HUDEP-2 (cell line): ENCODE results near the gene PCYOX1L.
"Not testable (repeated sequence)": the region's sequence is repeated elsewhere in the genome, so short reads cannot be mapped to it uniquely, and the experiment has no call there.

Experiments
- DNase-seq, 76 experiments: peaks; one replicate each; lab custom pipeline; 2025; ENCODE audit not compliant: unreplicated experiment in 76 of 76; lab: John Stamatoyannopoulos, UW

PCYOX1L gene

DNA sequence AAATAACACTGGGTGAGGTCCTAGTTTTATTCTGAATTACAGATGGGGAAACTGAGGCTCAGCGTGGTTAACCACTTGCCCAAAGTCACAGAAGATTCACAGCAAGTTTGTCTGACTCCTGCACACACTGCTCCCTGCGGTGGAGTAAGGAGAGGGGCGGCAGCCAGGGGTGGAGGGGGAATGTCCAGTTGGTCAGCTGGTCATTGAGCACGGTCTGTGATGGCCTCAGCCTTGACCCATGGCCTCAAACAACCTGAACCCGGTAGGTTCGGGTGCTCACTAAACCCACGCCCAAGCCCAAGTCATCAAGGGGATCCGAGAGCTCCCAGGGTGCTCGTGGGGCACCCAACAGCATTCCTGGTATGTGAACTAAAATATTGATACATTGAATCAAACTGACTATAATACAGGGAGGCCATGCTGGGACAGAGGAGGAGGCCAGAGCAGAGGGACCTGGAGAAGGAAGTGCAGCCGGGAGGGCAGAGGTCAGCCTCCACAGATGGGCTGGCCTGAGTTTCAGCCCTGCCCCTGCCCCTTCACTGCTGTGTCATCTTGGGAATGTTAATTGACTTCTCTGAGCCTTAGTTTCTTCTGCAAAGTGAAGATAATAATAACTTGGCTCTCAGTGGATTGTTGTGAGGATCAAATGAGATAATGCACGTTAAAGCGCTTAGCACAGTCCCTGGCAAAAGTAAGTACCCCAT is 24.8 kb downstream of the PCYOX1L start:
- DNase-seq = no peak

DNA sequence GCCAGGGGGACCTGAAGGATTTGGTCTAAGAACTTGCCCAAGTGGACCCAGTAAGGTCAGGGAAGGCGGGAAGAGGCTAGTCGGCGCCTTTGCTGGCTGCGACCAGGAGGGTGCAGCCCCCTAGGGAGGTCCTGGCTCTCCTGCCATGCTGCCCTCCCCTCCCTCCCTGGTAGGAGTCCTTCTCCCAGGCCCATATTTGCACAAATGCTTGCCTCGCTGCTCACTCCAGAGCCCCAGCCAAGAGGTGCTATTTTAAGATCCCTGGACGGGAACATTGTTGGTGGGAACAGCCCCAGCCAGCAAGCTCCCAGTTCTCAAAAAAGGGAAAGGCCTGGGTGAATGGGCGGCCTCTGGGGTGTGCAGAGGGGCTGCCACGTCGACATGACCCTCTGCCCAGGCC is 25.6 kb downstream of the PCYOX1L start:
- no peak for DNase-seq

DNA sequence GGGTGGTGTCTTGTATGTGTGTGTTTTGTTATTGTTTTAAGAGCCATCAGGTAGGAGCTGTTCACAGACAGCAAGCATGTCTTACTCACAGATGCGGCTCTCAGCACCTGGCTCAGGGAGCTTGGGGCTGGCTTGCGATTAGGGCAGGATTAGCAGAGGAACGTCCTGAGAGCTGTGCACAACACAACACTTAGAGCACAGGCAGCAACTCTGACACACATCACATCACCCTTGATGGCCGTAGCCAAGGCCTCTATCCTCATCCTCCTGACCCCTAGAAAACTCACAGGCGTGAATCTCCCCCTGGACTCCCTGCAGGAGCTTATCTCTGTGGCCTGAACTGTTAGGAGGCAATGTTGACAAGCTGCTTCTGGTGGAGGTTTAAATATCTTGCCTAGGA is 28.3 kb downstream of the PCYOX1L start:
- no peak for DNase-seq

DNA sequence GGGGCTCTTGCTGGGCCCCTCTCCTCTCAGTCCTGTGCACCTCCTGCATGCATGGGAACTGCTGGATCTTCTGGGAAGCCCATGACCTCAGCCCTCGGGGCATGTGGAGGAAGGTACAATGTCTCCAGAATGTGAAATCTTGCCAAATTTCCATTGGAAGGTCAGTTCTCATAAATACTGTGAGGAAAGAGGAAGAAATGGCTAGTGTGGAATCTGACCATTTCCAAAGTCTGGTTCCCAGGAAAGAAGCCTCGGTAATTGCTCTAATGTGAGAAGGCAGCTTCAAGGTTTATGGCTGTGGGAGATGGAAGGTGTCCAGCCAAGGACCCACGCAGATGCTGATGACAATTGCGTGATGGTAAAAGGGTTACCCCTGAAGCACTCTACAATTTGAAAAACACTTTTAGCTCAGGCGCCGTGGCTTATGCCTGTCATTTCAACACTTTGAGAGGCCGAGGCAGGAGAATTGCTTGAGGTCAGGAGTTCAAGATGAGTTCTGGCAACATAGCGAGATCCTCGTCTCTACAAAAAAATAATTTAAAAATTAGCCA is 29.3 kb downstream of the PCYOX1L start:
- DNase-seq = no peak

GRCh38 chr5:149387982-149388381 is 30.1 kb downstream of the PCYOX1L start:
- no peak for DNase-seq

DNA sequence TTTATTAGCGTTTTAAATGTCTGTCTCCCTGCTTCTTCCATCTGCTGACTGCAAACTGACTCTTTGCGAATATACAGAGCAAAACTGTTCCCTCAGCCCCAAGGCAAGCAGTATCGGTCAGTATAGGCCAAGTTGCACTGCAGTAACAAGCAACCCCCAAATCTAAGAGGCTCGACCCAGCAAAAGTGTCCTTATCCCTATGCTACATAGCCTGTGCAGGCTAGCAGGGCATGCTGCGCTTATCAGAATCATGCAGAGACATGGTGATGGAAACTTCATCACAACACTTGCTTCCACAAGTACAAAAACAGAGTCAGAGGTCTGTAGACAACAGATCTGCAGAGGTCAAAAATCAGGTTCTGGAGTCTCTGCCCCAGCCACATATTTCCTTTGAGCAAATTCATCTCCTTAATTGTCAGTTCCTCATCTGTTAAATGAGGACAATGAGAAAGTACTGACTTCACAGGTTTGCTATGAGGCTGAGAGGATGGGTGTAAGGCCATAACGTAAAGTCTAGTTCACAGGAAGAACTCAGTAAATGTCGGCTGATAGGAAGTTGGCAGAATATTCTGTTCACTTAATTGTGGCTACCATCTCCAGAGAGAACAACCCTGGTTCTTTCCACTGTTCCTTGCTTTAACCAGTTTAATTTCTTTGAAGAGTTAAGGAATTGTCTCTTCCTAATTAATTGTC is 30.8 kb downstream of the PCYOX1L start:
- DNase-seq = peak in 1 of 76 experiments; percentile 1

DNA sequence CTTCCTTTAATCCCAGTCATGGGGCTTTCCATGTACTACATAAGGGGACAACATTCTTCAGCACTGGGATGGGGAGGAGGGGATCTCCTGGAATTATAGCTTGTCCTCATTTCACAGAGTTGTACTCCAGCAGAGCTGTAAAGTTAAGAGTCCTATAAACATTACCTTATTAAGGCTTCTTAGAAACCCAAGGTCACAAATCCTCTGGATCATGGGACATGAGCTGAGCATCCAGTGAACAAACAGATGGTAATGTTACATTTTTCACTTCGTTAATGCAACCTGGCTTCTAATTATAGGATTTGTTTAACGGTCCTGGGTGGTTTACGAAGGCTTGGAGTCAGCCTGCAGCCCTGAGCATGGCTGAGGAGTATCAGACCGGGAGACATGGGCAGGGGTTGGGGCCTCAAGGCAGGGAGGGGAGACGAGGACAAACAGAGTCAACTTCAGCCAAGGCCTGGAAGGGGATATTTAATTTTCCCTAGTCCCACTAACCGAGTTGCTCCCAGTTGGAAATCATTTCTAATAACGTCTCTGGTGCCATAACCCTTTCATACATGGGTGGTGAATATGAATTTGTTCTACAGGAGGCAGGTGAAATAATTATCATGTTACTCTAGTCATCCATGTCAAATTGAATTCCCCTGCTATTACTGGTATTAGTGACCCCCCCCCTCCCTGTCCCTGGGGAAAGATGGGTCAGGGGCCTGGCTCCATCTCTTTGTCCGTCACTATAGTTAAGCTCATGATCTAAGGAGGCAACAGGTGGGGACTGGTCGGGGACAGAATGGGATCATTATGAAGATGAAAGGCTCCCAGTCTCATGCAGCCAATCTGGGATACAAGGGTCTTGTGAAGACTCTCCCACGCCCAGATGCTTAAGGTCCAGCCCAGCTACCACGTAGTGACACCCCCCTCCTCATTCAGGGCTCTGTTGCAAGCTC is 32.0 kb downstream of the PCYOX1L start:
- no peak for DNase-seq

DNA sequence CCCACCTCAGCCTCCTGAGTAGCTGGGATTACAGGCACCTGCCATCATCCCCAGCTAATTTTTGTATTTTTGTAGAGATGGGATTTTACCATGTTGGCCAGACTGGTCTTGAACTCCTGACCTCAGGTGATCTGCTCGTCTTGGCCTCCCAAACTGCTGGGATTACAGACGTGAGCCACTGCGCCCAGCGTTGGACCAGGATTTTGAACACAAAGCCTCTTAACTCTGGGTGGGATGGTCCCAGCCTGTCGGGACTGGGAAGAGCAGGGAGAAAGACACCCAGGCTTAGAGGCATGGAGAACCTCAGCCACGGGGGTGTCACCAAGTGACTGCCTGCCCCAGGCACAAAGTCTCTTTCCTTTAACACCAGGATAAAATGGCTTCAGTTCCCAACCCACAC is 33.2 kb downstream of the PCYOX1L start:
- DNase-seq = not testable (repeated sequence)

DNA sequence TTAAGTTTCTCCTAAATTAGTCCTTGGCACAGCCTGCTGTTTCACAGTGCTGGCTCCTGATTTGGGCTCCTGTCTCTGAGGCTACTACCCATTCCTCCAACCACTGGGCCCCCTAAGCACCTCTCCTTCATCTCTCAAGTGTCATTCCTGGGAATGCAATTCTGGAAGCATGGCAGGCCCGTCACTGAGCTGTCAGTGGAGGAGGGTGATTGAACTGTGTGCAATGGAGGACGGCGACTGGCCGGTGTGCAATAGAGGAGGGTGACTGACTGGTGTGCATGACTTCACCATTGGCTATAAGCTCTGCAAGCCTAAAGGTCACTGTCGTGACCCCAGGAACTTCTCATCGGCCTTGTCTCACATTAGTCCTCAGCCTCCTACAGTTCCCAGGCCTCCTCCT is 33.7 kb downstream of the PCYOX1L start:
- DNase-seq = no peak

DNA sequence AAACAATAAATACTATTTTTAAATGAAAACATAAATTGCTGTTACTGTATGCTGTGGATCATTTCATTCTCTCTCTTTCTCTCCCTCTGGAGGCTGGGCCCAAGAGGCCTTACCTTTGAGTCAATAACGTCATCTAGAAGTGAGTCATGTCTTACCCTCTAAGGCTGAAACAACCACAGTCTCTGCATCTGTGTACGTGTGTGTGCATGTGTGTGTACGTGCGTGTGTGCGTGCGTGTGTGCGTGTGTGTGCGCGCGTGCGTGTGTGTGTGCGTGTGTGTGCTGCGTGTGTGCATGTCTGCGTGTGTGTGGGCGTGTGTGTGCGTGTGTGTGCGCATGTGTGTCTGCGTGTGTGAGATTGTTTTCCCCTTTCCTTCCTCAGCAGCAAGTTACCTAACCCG is 34.9 kb downstream of the PCYOX1L start:
- no peak for DNase-seq

DNA sequence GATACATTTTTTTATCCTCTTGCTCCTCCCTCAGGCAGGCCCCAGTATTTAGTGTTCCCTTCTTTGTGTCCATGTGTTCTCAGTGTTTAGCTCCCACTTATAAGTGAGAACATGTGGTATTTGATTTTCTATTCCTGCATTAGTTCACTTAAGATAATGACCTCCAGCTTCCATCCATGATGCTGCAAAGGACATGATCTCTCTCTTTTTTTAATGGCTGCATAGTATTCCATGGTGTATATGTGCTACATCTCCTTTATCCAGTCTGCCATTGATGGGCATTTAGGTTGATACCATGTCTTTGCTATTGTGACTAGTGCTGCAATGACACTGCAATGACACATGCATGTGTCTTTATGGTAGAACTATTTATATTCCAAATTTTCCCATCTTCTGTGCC is 37.1 kb downstream of the PCYOX1L start:
- not testable (repeated sequence) for DNase-seq

DNA sequence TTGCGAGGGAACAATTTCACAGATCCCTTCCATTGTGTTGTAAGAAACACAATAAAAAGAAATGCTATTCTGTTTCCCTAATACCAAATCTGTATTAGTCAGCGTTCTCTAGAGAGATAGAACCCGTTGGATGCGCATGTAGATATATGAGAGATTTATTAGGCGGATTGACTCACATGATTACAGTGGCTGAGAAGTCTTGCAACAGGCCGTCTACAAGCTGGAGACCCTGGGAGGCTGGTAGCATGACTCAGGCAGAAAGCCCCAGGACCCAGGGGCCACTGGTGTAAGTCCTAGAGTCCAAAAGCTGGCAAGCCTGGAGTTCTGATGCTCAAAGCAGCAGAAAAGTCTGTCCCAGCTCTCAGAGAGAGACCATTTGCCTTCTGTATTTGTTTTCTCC is 39.7 kb downstream of the PCYOX1L start:
- DNase-seq = no peak

- not testable (repeated sequence) for DNase-seq
Observed at GRCh38 chr5:149398747-149399266, 41.0 kb downstream of the PCYOX1L start.

GRCh38 chr5:149399775-149400174 is 41.9 kb downstream of the PCYOX1L start:
- DNase-seq = no peak

DNA sequence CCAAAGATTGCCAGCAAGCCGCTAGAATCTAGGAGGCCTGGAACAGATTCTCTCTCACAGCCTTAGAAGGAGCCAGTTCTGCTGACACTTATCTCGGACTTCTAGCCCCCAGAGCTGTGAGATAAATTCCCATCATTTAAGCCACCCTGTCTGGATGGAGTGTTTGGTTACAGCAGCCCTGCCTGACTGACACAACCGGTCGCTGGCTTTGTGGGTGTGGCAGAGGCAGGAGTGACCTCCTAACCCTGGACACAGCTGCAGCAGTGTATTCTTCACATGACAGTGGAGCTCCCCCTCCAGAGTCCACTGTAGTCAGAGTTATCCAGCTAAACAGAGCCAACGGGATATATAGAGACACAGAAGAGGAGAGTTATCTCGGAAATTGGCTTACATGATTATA is 42.5 kb downstream of the PCYOX1L start:
- no peak for DNase-seq

- no peak for DNase-seq
Observed at GRCh38 chr5:149401051-149401450, 43.2 kb downstream of the PCYOX1L start.

DNA sequence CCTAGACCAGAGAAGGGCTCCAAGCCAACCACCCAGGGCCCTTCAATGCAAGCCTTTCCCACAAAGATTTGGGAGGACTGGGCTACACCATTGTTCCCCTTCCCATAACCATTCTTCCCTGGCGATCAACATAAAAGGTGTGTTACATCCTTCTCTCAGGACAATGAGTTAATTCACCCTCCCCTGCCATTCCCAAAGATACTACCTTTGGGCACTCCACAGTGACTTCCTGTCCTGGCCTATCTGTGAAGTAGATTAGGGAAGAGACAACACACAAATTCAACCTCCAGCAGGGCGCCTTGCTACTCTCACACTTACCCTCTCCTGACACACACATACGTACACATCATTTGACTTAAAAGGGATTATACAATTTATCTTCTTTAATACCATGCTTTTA is 44.4 kb downstream of the PCYOX1L start:
- no peak for DNase-seq

DNA sequence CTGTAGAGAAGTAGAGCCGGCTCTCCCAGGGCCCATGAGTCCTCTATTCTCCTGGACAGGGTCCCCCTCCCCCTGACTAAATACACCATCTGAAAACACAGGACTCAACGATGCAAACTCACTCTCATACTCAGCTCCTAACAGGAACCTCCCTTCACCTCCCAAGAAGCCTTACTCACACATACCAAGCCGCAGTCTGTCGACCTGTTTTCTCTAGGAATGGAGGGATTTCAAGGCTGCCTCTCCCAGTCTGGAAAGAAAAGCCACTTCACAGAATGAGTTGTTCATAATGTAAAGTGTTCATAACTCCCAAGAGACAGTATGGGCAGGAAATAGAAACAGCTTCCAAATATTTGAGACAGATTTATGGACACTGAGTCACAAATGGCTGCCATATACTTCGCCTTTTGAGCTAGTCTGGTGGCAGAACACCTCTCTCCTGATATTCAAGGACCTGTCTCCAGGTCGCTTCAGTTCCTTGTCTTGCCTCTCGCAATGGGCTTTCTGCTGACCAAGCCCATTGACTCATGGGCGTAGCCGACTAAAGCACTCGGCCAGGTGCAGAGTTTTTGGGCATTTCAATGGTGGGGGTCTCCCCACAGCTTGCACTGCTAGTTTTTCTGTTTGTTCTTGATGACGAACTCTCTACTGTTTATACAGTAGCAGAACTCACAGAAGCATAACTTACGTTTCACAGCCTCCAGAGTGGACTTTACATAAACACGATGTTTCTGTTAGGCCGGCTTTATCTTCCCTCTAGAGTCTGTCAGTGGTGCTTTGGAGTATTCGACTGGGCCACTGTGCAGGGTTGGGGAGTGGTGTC is 46.3 kb downstream of the PCYOX1L start:
- DNase-seq = no peak

DNA sequence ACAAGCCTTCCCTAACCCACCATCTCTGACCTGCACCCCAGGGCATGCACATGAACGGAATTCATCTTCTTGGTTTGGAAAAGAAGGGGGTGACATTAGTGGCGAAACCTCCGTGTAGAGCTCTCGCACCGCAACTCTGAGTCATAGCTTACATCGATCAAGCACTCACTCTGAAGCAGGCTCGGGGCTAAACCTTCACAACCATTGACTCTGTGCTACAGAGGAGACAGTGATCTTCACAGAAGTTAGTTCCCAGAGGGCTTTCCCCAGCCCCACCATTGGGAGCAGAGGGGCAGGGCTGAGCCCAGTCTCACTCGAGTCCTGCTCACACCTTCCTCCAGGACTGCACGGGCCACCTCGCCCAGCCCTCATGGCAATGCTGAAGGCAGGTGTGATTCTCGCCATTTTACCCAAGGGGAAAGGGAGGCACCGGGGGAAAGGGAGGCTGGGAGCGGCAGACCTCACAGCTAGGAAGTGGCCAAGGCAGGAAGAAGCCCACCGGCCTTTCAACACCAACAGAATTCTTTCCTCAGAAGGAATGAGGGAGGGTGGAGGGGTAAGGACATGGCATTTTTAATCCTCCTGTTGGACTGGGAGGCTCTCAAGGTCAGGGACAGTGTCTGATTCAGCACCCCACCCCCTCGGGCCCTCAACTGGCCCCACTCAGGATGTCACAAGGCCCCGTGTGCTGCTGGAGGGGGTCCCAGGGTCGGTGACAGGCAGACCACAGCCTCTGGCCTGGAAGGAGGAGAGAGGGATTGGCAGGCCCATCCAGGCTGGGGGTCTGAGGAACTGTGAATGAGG is 47.1 kb downstream of the PCYOX1L start:
- DNase-seq = no peak
